ENCODE measurements around the gene KIF19. TPM values are rescaled to one million over a fixed set of nuclear protein-coding genes. Genes with fewer than 3 reads are reported as not detected.

Gene KIF19
- total and polyA plus RNA-seq, 2 of the 8 experiments (the other 6 are each of a cell fraction or from before 2014, with no cell fraction given) = 0.52 to 0.77 TPM

GRCh38 chr17:74374858-74375257 is 48.8 kb downstream of the KIF19 start:
- no peak for TF ChIP-seq RAD21 (IDR thresholded peaks at IDR 0.05 in 1 of 2, conservative IDR thresholded peaks at IDR 0.05 in 1 of 2; ENCODE audit: low read depth in 2 of 2, low read length in 2 of 2)
- TF ChIP-seq RFX5 (IDR thresholded peaks at IDR 0.05; ENCODE audit: borderline replicate concordance, low read depth, low read length) = no peak
- no peak for TF ChIP-seq PHF8 (conservative IDR thresholded peaks at IDR 0.05; ENCODE audit: low read depth, low read length)
- TF ChIP-seq BCL11A (IDR thresholded peaks at IDR 0.05; ENCODE audit: low read depth in 2 of 2, low read length in 2 of 2) = no peak
- TF ChIP-seq TAF7 (optimal IDR thresholded peaks at IDR 0.05; ENCODE audit: borderline replicate concordance, low read depth, low read length) = no peak
- TF ChIP-seq NRF1 (IDR thresholded peaks at IDR 0.05; ENCODE audit: low read depth, low read length) = no peak
- no peak for TF ChIP-seq YY1 (IDR thresholded peaks at IDR 0.05; ENCODE audit: low read depth, low read length)
- no peak for TF ChIP-seq JUN (IDR thresholded peaks at IDR 0.05; ENCODE audit: low read depth, low read length)
- no peak for TF ChIP-seq SP1 (IDR thresholded peaks at IDR 0.05; ENCODE audit: low read depth, low read length)
- no peak for TF ChIP-seq GABPA (IDR thresholded peaks at IDR 0.05; ENCODE audit: borderline replicate concordance, insufficient read depth, low read length)
- TF ChIP-seq SRF (IDR thresholded peaks at IDR 0.05; ENCODE audit: low read depth, low read length) = no peak
- no peak for TF ChIP-seq TEAD4 (IDR thresholded peaks at IDR 0.05; ENCODE audit: low read depth, low read length)
- TF ChIP-seq TBP (IDR thresholded peaks at IDR 0.05; ENCODE audit: low read depth, low read length) = no peak
- Histone ChIP-seq H3K4me3 (ENCODE audit: extremely low read depth in 1 of 4, insufficient read depth in 2 of 4, low read depth in 3 of 4, low read length in 4 of 4) (no peak overlapping the region), H3K4ac (replicated peaks; ENCODE audit: insufficient read length, low read depth, low read length) (no peak overlapping the region), H3K27me3 (replicated peaks in 1 of 4; ENCODE audit: control insufficient read depth in 3 of 4, extremely low read depth in 1 of 4, insufficient read depth in 3 of 4, low read length in 3 of 4) (peaks cover 0 to 1% (median 0%) of the 10 kb centered on the region in 4 experiments; a peak in 4 of 7 replicates), H2AK5ac (ENCODE audit: low read depth, low read length) (no peak overlapping the region), H3K79me2 (ENCODE audit: control insufficient read depth in 1 of 2, insufficient read depth in 2 of 2, low read length in 2 of 2) (no peaks in the 10 kb centered on the region), H3K23ac (ENCODE audit: insufficient read length) (no peak overlapping the region), H3K4me2 (ENCODE audit: insufficient read depth in 1 of 2, low read depth in 2 of 2, low read length in 2 of 2) (no peak overlapping the region), H2AFZ (ENCODE audit: low read length) (no peak overlapping the region), H4K20me1 (replicated peaks in 1 of 2; ENCODE audit: control insufficient read depth in 1 of 2, insufficient read depth in 2 of 2, low read length in 2 of 2) (no peaks in the 10 kb centered on the region), H2BK120ac (replicated peaks; ENCODE audit: low read depth, low read length) (no peak overlapping the region), H4K91ac (replicated peaks; ENCODE audit: insufficient read length, low read length) (no peak overlapping the region), H4K8ac (ENCODE audit: extremely low read depth, insufficient read depth, low read length) (no peak overlapping the region), H3K9ac (replicated peaks in 1 of 4; ENCODE audit: extremely low read depth in 1 of 4, low read depth in 3 of 4, low read length in 3 of 4) (no peak overlapping the region), H2BK20ac (ENCODE audit: low read length) (no peak overlapping the region), H3K14ac (ENCODE audit: insufficient read length) (no peak overlapping the region), H3K27ac (ENCODE audit: low read depth, low read length) (no peak overlapping the region), H3K56ac (replicated peaks; ENCODE audit: insufficient read length, low read depth, low read length) (no peak overlapping the region), H3K18ac (ENCODE audit: extremely low read depth, low read length) (no peak overlapping the region), H4K5ac (ENCODE audit: insufficient read length, low read depth, low read length) (no peak overlapping the region), H3K9me3 (ENCODE audit: insufficient read depth in 2 of 2, low read depth in 1 of 2, low read length in 1 of 2) (peaks cover 0 to 8% of the 10 kb centered on the region in 2 experiments; a peak in 1 of 4 replicates), H3K4me1 (replicated peaks in 1 of 4; ENCODE audit: control insufficient read depth in 3 of 4, insufficient read depth in 4 of 4, low read length in 3 of 4) (peaks cover 0 to 3% (median 2%) of the 10 kb centered on the region in 4 experiments; a peak in 4 of 7 replicates), H3K79me1 (ENCODE audit: low read depth, low read length) (no peaks in the 10 kb centered on the region), H2BK12ac (ENCODE audit: low read depth, low read length) (no peak overlapping the region), H2BK15ac (ENCODE audit: low read length) (no peak overlapping the region), H2BK5ac (ENCODE audit: low read depth, low read length) (no peak overlapping the region), H3K23me2 (ENCODE audit: low read depth, low read length) (no peaks in the 10 kb centered on the region; the same call in 1 of the 2 replicates), H3K36me3 (ENCODE audit: control insufficient read depth in 2 of 4, insufficient read depth in 4 of 4, low read length in 3 of 4) (no peaks in the 10 kb centered on the region)
- no peak for FAIRE-seq
- POLR2A ChIA-PET (ENCODE audit: partially characterized antibody) = no interaction called here
- CTCF ChIA-PET (ENCODE audit: partially characterized antibody) = interaction anchor here (0.6 to 4.1 kb wide), 5 partner anchors 13 to 239 kb away, joined by 3 to 25 read pairs (median 3); partner anchors contain the start of gene BTBD17
- 90% methylated on average over 3 of the region's 3 CpGs; no CpG with 5 or more reads in 1 of the 2 experiments for WGBS, 2 experiments (ENCODE audit: extremely low coverage in 1 of 2, insufficient coverage in 1 of 2, insufficient read length in 1 of 2, insufficient replicate concordance in 2 of 2, low coverage in 1 of 2, low lambda C conversion rate in 2 of 2, missing lambda C conversion rate in 1 of 2)
- no peak for DNase-seq (ENCODE audit: low read depth in 1 of 2, low spot score in 2 of 2)

All from H1 (cell line).